GM21528 (cell line): ENCODE measurements around the gene RNFT2.

Experiments
- ATAC-seq: cut with Tn5 transposase; IDR thresholded peaks from one replicate; pipeline ENCODE4 v1.9.1; 2021; ENCODE audit warnings: mild to moderate bottlenecking, moderate library complexity; ENCODE audit not compliant: unreplicated experiment, low FRiP score

RNFT2 gene

DNA sequence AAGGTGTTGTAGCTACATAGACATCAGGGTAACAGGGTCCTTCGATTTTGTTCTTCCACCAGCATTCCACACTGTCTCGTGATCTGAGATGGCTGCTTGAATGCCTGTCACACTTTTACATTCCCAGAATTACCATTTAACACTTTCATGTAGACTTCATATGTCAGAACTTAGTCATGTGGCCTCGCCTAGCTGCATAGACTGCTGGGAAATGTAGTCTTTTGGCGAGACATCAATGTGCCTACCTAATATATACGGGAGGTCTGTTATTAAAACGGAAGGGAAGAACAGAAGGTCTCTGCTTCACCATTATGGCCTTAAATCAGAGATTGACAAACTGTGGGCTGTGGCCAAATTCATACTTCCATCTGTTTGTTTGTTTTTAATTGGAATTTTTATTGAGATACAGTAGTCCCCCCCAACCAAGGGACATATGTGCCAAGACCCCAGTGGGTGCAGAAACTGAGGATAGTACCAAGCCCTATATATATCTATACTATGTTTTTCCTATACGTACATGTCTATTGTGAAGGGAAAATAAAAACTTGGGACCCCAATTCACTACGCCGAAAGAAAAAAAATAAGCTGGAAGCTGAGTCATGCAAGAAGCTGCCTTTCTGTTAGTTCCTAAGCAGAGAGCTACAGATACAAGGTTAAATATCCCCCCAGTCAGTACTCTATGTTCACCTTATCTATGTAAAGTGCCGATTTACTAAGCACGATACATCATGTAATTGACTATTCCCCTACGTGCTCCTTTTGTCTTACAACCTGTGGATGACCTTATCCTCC lies 154.4 kb downstream of the RNFT2 start:
- ATAC-seq = no peak

- ATAC-seq = no peak
Observed at GRCh38 chr12:116894913-116895312, 156.8 kb downstream of the RNFT2 start.

- ATAC-seq = no peak
Observed at GRCh38 chr12:116896411-116896924, 158.4 kb downstream of the RNFT2 start.

GRCh38 chr12:116897476-116897875 lies 159.4 kb downstream of the RNFT2 start:
- ATAC-seq = no peak

GRCh38 chr12:116898669-116899068 lies 160.6 kb downstream of the RNFT2 start:
- no peak for ATAC-seq

GRCh38 chr12:116901612-116902011 lies 163.5 kb downstream of the RNFT2 start:
- no peak for ATAC-seq
